Putamen (tissue), 1 donor: ENCODE results near the gene CLEC4M.
"Not testable (repeated sequence)": the region's sequence is repeated elsewhere in the genome, so short reads cannot be mapped to it uniquely, and the experiment has no call there.

Source experiments
- DNase-seq: peaks from one replicate; pipeline ENCODE4 v3.0.0-alpha.2; 2016; ENCODE audit warnings: low spot score

CLEC4M gene

DNA sequence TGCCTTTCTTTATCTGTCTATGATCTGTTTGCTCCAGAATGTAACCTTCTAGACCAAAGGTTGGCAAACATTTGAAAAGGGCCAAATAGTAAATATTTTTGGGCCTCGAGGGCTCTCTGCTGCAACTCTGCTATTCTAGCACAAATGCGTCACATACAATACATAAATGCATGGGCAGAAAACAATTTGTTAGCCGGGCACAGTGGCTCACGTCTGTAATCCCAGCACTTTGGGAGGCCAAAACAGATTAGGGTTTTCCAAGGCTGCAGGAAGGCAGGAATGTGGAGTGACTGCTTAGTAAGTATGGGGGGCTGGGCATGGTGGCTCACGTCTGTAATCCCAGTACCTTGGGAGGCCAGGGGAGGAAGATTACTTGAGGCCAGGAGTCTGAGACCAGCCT, 45.1 kb downstream of the CLEC4M start:
- DNase-seq: no peak

GRCh38 chr19:7811989-7812388, 48.9 kb downstream of the CLEC4M start:
- DNase-seq: no peak

DNA sequence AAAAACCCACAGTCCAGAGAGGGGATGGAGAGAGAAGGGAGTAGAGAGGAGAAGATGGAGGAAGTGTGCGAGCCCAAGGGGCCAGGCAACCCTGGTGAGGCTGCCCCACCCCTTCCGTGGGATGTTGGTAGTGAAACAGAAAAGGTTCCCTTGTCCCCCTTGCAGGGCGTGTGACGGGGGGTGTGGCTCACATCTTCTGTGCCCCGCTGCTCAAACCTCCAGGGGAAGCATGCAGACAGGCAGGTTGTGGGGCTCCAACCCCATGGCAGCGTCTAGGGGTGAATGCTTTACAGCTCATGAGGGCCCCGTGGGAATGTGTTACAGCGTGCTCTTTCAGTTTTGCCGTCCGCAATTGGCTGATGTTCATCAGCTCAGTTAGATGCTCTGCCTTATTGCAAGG, 52.3 kb downstream of the CLEC4M start:
- no peak for DNase-seq

DNA sequence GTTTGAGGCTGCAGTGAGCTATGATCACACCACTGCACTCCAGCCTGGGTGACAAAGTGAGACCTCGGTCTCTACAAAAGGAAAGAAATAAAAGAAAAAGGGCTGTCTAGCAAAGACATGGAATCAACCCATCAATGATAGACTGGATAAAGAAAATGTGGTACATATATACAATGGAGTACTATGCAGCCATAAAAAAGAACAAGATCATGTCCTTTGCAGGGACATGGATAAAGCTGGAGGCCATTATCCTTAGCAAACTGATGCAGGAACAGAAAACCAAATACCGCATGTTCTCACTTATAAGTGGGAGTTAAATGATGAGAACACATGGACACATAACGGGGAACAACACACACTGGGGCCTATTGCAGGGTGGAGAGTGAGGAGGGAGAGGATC, 53.0 kb downstream of the CLEC4M start:
- not testable (repeated sequence) for DNase-seq

DNA sequence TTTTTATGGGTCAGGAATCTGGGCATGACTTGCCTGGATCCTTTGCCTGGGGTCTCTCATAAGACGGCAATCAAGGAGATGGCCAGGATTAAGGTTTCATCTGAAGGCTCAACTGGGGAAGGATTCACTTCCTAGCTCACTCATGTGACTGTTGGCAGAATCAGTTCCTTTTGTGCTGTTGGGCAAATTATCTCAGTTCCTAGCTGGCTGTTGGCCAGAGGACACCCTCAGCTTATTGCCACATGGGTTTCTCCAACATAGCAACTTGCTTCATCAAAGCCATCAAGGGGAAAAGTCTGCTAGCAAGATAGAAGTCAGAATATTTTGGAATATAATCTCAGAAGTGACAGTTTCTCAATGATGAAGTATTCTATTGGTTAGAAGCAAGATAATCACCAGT, 54.8 kb downstream of the CLEC4M start:
- no peak for DNase-seq

- DNase-seq: no peak
Observed at GRCh38 chr19:7818806-7819205, 55.8 kb downstream of the CLEC4M start.
